Muscle of leg (tissue), 11 donors: ENCODE measurements around the gene AEBP1. TPM values are rescaled to one million over a fixed set of nuclear protein-coding genes. Genes with fewer than 3 reads are reported as not detected.

Experiments
- DNase-seq: peaks from one replicate; pipeline ENCODE4 v3.0.0; 2013
- H3K27ac ChIP-seq: one replicate; pipeline ENCODE4 v1.5.1; 2013; ENCODE audit warnings: mild to moderate bottlenecking, low read length, control low read depth
- H3K27me3 ChIP-seq: one replicate; pipeline ENCODE4 v1.6.1; 2013; ENCODE audit warnings: low read length; ENCODE audit not compliant: control insufficient read depth, insufficient read depth
- H3K36me3 ChIP-seq: one replicate; pipeline ENCODE4 v1.6.1; 2013; ENCODE audit warnings: low read length; ENCODE audit not compliant: control insufficient read depth, insufficient read depth
- H3K4me1 ChIP-seq: one replicate; pipeline ENCODE4 v1.6.1; 2013; ENCODE audit warnings: low read length; ENCODE audit not compliant: control insufficient read depth, insufficient read depth
- H3K4me3 ChIP-seq: one replicate; pipeline ENCODE4 v1.5.1; 2013; ENCODE audit warnings: low read length, control low read depth
- H3K9me3 ChIP-seq: replicated peaks from 2 replicates; pipeline ENCODE4 v1.6.1; 2013; ENCODE audit warnings: low read depth, low read length; ENCODE audit not compliant: control insufficient read depth
- WGBS: methylation state at CpG from one replicate; pipeline ENCODE4 v1.1.5; 2013; ENCODE audit warnings: missing lambda C conversion rate; ENCODE audit not compliant: insufficient coverage; 5-methylcytosine and 5-hydroxymethylcytosine counted together
- polyA plus RNA-seq, 8 donors: library from polyadenylated mRNA; unstranded; fragments of 120-200 nt; gene quantifications; one replicate each; pipeline versions ENCODE4 v1.2.1 to v1.2.3, GENCODE V29; 2013; ENCODE audit warnings: inconsistent platforms in 1 of 8, low replicate concordance in 1 of 8; ENCODE audit not compliant: insufficient read length in 8 of 8, insufficient read depth in 1 of 8
- total RNA-seq: library from RNA; stranded (reverse); fragments of 120-200 nt; gene quantifications from one replicate; pipeline ENCODE4 v1.2.4, GENCODE V29; 2013

Gene AEBP1
- total and polyA plus RNA-seq, 9 donors: 64.8 to 152 (median 93.7) TPM

DNA sequence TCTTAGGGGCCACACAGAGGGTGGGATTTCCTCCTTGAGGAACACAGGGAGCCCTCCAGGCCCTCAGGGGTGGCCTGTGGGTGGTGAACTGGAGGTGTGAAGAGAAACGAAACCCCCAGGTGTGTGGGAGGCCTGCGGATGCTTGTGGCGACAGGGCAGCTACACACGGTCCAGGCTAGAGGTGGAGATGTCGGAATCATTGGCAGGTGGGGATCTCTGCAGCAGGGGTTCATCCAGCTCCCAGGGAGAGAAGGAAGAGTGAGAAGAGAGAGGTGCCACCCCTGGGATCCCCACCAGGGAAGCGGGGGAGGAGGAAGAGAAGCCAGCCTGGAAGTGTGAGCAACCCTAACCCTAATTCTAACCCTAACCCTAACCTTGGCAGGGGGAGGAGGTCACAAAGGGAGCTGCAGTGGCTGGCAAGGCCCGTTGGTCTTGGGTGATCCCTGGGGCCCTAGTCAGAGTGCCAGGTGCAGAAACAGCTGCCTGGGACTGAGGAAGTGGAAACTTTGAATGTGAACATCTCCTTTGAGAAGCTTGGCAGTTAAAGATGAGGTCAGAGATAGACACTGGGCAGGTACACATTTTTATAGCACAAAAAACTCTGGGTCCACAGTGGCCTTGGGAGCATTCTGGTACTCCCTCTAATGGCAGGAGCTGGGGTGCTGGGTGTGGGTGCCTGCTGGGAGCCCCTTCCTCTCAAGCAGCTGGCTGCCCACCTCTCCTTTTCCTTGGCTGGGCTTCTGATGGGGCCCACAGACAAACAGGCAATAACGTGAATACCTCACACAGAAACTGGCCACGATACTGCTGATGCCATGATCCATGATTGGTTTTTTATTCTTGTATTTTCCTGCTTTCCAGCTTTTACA, 6.8 kb upstream of the AEBP1 start:
- Histone ChIP-seq H3K9me3 (no peaks in the 10 kb centered on the region), H3K27me3 (no peaks in the 10 kb centered on the region), H3K27ac (no peak overlapping the region), H3K36me3 (no peaks in the 10 kb centered on the region), H3K4me1 (peaks cover 31% of the 10 kb centered on the region), H3K4me3 (no peak overlapping the region)
- 65% methylated on average over 6 of the region's 9 CpGs for WGBS
- DNase-seq: no peak

DNA sequence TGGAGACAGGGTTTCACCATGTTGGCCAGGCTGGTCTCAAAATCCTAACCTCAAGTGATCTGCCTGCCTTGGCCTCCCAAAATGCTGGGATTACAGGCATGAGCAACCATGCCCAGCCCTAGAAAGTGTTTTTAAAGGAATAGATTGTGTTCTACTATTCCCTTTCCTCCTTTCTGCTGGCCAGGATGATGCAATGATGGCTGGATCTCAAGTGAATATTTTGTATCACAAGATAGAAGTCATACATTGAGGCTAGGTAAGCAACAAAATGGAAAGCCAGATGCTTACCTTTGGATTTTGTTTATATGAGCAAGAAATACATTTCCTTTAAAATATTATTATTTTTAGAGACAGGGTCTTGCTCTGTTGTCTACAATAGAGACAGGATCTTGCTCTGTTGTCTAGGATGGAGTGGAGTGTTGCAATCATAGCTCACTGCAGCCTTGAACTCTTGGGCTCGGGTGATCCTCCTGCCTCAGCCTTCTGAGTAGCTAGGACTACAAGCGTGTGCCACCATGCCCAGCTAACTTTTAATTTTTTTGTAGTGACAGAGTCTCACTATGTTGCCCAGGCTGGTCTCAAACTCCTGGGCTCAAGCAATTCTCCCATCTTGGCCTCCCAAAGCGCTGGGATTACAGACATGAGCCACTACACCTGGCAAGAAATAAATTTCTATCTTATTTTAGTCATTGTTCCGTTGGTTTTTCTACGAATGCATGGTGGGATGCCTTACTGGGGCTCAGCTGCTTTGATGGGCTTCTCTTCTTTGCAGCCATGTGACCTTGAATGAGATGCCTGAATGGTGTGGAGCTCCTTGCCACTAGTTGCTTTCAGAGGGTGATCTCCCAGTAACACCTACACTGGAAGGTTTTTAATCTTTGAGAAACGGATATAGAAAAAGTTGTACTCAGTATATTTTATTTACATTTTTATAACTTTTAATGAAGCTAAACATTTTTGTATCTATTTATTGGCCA, 5.8 kb upstream of the AEBP1 start:
- WGBS: 80% methylated on average over 1 of the region's 6 CpGs
- Histone ChIP-seq H3K4me1 (peaks cover 35% of the 10 kb centered on the region), H3K27me3 (peaks cover 2% of the 10 kb centered on the region), H3K36me3 (no peaks in the 10 kb centered on the region), H3K4me3 (no peak overlapping the region), H3K9me3 (no peaks in the 10 kb centered on the region), H3K27ac (no peak overlapping the region)
- DNase-seq: no peak

DNA sequence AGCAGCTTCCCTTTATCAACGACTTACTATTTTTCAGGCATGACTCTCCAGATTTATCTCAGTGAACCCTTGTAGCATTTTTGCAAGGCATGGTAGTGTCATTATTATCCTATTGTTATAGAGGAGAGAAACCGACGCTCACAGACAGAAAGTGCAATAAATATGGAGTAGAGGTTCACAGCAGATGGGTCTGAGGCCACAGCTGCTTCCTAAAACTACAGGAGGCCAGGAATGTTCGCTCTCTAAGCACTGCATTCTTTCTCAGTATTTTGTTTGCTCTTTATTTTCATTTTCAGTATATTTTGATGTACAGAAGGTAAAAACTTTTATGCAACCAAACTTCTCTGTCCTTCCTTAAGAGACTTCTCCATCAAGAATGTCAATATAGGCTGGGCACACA, 4.5 kb upstream of the AEBP1 start:
- 0% methylated on average over 2 of the region's 4 CpGs for WGBS
- peaks cover 5% of the 10 kb centered on the region for H3K27me3 ChIP-seq
- H3K36me3 ChIP-seq: no peaks in the 10 kb centered on the region
- H3K27ac ChIP-seq: peak overlapping the region; percentile 57
- H3K9me3 ChIP-seq: no peaks in the 10 kb centered on the region
- peaks cover 40% of the 10 kb centered on the region for H3K4me1 ChIP-seq
- no peak for DNase-seq
- no peak overlapping the region for H3K4me3 ChIP-seq

DNA sequence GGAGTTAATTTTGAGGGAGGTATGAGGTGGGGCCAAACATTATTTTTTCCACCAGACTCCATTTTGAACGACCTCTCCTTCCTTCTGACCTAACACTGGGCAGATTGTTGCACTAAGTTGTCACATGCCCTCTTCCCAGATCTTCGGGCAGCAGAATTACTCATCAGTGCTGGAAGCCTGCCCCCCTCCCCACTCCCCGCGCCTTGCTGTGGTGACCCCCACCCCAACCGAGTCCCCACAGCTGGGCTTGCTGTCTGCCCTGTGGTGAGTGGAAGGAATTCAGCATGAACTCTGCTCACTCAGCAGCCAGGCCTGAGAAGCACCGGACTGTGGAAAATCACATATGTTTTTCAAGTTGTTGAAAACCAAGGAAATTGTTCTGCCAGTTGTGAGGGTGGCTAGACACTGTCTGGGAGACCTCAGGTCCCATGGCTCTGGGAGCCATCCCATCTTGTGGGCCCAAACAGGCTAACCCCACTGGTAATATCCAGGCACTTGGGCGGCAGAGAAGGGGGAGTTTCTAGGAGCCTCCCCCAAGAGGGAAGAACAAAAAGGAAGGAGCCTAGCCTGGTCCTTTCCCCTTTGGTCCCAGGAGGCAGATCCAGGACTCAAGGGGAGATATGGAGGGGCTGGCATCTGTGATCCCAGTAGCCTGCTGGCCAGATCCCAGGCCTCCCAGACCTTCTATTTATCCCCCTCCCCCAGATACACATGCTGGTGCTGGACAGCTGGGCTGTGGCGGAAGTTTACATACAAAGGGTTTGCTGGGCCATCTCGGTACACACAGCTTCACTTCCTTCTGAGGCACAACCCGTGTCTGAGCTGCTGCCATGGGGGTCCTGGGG, 3.5 kb upstream of the AEBP1 start:
- no peaks in the 10 kb centered on the region for H3K9me3 ChIP-seq
- H3K4me1 ChIP-seq: peaks cover 48% of the 10 kb centered on the region
- H3K27me3 ChIP-seq: peaks cover 5% of the 10 kb centered on the region
- peak; percentile 85 for DNase-seq
- H3K4me3 ChIP-seq: no peak overlapping the region
- peak overlapping the region; percentile 89 for H3K27ac ChIP-seq
- 44% methylated on average over 5 of the region's 10 CpGs for WGBS
- no peaks in the 10 kb centered on the region for H3K36me3 ChIP-seq

DNA sequence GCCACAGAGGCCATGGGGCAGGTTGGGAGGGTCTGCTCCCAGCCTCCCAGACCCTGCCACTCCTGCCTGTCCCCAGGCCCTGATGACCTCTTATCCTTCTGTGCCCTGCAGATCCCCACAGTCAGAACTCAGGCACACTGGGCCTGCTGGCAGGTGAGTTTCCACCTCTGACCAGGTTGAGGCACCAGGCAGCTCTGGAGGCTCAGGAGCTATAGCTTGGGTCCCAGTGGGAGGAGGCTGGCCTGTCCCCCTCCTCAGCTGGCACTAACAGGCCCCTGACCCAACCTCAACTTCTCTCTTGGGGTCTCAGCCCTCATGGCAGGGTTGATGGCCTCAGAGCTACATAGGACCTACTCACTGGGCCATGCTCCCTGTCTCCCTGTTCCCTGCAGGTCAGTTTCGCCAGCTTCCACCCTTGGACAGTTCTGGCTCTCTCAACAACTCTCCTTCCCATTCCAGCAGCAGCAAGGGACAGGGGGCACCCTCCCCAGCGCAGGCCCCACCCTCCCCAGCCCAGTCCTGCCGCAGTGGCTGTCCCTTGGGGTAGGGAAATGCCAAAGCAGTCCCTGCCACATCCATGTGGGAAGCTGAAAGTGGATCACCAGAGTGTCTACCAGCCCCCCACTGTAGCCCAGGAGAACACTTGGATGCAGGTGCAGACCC, 2.7 kb upstream of the AEBP1 start:
- H3K9me3 ChIP-seq: no peaks in the 10 kb centered on the region
- DNase-seq: no peak
- peaks cover 53% of the 10 kb centered on the region for H3K4me1 ChIP-seq
- H3K27me3 ChIP-seq: peaks cover 5% of the 10 kb centered on the region
- H3K27ac ChIP-seq: peak overlapping the region; percentile 89
- no peaks in the 10 kb centered on the region for H3K36me3 ChIP-seq
- no peak overlapping the region for H3K4me3 ChIP-seq
- WGBS: 50% methylated on average over 1 of the region's 3 CpGs

DNA sequence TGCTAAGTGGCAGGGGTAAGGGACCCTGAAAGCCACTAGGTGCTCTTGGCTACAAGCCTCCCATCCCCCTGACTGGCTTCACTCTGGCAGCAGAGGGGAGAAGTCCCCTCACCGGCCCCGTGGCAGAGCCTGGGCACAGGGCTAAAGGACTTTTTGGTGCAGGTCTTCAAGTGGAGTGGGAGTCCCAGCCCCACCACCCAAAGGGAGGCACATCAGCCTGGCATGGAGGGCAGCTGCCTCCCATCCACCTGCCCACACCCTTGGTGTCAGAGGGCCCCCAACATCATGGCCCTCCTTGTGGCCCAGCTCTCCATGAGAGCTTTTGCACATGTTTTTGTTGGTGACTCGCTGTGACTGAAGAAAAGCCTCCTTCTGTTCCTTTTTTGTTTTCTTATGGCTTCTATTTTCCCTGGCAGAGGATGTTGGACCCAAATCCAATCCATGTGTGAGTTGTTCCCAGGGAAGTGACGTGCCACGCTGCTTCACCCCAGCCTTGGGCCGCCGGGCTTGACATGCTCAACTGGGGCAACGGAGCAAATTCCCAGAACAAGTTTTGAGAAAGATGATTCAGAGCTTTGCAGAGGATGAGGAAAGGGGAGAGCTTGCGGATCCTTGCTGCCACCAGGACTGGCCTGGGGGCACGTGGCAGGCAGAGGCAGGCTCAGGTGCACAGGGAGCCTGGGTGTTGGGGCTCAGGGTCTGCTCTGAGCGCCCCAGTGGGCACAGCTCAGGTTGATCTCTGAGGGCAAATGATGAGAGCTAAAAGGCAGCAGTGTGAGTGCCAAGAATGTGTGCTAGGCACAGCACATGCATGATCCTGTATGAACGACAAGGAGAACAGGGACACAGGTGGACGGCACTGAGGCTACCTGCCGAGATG, 1.9 kb upstream of the AEBP1 start:
- Histone ChIP-seq H3K27ac (peak overlapping the region; percentile 29), H3K36me3 (peaks cover 5% of the 10 kb centered on the region), H3K27me3 (peaks cover 5% of the 10 kb centered on the region), H3K4me3 (no peak overlapping the region), H3K4me1 (peaks cover 51% of the 10 kb centered on the region), H3K9me3 (no peaks in the 10 kb centered on the region)
- DNase-seq: no peak
- 74% methylated on average over 11 of the region's 14 CpGs for WGBS

DNA sequence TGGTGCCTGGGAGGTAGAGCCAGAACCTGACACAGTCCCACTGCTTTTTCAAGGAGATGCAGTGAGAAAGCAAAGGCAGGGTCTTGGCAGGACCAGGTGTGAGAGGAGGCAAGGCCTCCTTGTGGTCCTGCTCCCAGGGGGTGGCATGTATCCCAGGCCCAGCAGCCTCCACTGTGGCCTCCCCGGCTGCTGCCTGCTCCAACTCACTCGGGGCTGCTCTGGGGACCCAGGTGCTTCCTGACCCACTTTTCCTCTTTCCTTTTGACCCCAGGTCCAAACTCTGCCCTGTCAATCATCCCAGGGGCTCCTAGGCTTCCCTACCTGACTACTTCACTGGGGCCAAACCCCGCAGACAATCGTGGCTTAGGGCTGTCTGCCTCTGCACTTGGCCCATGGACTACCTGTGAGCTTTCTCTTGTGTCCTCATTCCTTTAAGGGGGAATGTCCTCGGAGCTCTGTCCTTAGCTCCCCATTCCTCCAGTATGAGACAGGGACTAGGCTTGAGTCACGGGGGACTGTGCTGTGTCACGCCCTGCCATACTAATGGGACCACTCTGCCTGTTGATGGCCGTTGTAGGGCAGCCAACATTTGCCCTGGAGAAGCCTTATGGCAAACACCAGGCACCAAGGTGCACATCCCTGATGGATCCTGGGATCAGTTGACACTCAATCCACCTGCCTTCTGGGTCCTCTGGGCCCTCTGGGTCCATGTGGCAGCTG, 1.1 kb upstream of the AEBP1 start:
- WGBS: 59% methylated on average over 7 of the region's 8 CpGs
- peaks cover 46% of the 10 kb centered on the region for H3K4me1 ChIP-seq
- H3K27me3 ChIP-seq: peaks cover 5% of the 10 kb centered on the region
- no peak for DNase-seq
- no peak overlapping the region for H3K27ac ChIP-seq
- H3K4me3 ChIP-seq: no peak overlapping the region
- H3K36me3 ChIP-seq: peaks cover 7% of the 10 kb centered on the region
- H3K9me3 ChIP-seq: no peaks in the 10 kb centered on the region

DNA sequence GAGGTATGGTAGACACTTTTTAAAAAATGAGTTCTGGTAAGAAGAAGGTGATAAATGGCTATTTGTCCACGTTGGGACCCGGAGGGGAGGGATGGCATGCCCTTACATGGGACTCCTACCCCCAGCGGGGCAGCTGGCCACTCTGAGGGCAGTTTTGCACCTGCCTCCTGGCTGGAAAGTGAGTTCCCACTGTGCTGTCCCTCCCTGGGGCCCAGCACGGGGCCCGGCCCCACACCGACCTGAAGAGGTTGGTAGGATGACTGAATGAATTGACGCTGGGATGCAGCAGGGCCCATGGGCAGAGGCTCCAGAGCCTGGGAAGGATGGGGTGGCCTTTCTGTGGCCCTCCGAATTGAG, 601 bp upstream of the AEBP1 start:
- 31% methylated on average over 6 of the region's 8 CpGs for WGBS
- peaks cover 46% of the 10 kb centered on the region for H3K4me1 ChIP-seq
- DNase-seq: no peak
- H3K36me3 ChIP-seq: peaks cover 11% of the 10 kb centered on the region
- peak overlapping the region; percentile 62 for H3K27ac ChIP-seq
- peak overlapping the region; percentile 35 for H3K4me3 ChIP-seq
- H3K9me3 ChIP-seq: no peaks in the 10 kb centered on the region
- H3K27me3 ChIP-seq: peaks cover 5% of the 10 kb centered on the region
